GM19025 (cell line): ENCODE results near the gene MAN1C1.
"Not testable (repeated sequence)": the region's sequence is repeated elsewhere in the genome, so short reads cannot be mapped to it uniquely, and the experiment has no call there.

ENCODE experiments used
- ATAC-seq: cut with Tn5 transposase; IDR thresholded peaks from one replicate; pipeline ENCODE4 v1.9.1; 2021; ENCODE audit warnings: mild to moderate bottlenecking, low read depth, moderate library complexity; ENCODE audit not compliant: unreplicated experiment

The MAN1C1 gene

GRCh38 chr1:25631750-25632485, 15.3 kb downstream of the MAN1C1 start:
- ATAC-seq = no peak

- ATAC-seq = no peak
These were observed 17.5 kb downstream of the MAN1C1 start for GRCh38 chr1:25634066-25634465.

GRCh38 chr1:25634896-25635295, 18.3 kb downstream of the MAN1C1 start:
- ATAC-seq = no peak

- not testable (repeated sequence) for ATAC-seq
These were observed 19.6 kb downstream of the MAN1C1 start for GRCh38 chr1:25636141-25636540.

GRCh38 chr1:25640646-25641328, 24.2 kb downstream of the MAN1C1 start:
- no peak for ATAC-seq

GRCh38 chr1:25641329-25641725, 24.7 kb downstream of the MAN1C1 start:
- no peak for ATAC-seq

GRCh38 chr1:25641931-25642573, 25.5 kb downstream of the MAN1C1 start:
- ATAC-seq = no peak

GRCh38 chr1:25642574-25643108, 26.1 kb downstream of the MAN1C1 start:
- ATAC-seq = no peak

- no peak for ATAC-seq
These were observed 27.3 kb downstream of the MAN1C1 start for GRCh38 chr1:25643929-25644328.

- no peak for ATAC-seq
These were observed 28.4 kb downstream of the MAN1C1 start for GRCh38 chr1:25644962-25645361.

GRCh38 chr1:25645637-25646400, 29.2 kb downstream of the MAN1C1 start:
- no peak for ATAC-seq

- ATAC-seq = no peak
These were observed 30.5 kb downstream of the MAN1C1 start for GRCh38 chr1:25647106-25647505.

- ATAC-seq = no peak
These were observed 31.3 kb downstream of the MAN1C1 start for GRCh38 chr1:25647863-25648262.

- no peak for ATAC-seq
These were observed 32.3 kb downstream of the MAN1C1 start for GRCh38 chr1:25648681-25649440.

GRCh38 chr1:25649505-25650288, 33.1 kb downstream of the MAN1C1 start:
- no peak for ATAC-seq

GRCh38 chr1:25650289-25650576, 33.6 kb downstream of the MAN1C1 start:
- no peak for ATAC-seq

GRCh38 chr1:25651036-25651640, 34.5 kb downstream of the MAN1C1 start:
- ATAC-seq = no peak

- no peak for ATAC-seq
These were observed 35.5 kb downstream of the MAN1C1 start for GRCh38 chr1:25651824-25652741.
